T-helper 1 cell (primary cell): Measurements from ENCODE around the gene GOLIM4.
"Not testable (repeated sequence)": the region's sequence is repeated elsewhere in the genome, so short reads cannot be mapped to it uniquely, and the experiment has no call there.

Source experiments
- DNase-seq, 5 donors: peaks; one replicate each; pipeline ENCODE4 v3.0.0-alpha.2; 2012 to 2020
- total RNA-seq, 4 donors: gene quantifications; one replicate each; lab custom pipeline; 2026; lab: John Stamatoyannopoulos, UW

The GOLIM4 gene, protein sequence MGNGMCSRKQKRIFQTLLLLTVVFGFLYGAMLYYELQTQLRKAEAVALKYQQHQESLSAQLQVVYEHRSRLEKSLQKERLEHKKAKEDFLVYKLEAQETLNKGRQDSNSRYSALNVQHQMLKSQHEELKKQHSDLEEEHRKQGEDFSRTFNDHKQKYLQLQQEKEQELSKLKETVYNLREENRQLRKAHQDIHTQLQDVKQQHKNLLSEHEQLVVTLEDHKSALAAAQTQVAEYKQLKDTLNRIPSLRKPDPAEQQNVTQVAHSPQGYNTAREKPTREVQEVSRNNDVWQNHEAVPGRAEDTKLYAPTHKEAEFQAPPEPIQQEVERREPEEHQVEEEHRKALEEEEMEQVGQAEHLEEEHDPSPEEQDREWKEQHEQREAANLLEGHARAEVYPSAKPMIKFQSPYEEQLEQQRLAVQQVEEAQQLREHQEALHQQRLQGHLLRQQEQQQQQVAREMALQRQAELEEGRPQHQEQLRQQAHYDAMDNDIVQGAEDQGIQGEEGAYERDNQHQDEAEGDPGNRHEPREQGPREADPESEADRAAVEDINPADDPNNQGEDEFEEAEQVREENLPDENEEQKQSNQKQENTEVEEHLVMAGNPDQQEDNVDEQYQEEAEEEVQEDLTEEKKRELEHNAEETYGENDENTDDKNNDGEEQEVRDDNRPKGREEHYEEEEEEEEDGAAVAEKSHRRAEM
- total RNA-seq, result 0.08 to 0.91 (median 0.25) reads per million in 4 donors

- DNase-seq, result peak in 1 of 5 donors; percentile 70
Observed at GRCh38 chr3:168095611-168096209, at the start of gene GOLIM4. Gene GOLIM4, minus strand, starts transcription at chr3:168095924. Its CDS starts 639 bp downstream, at chr3:168095285.

- no peak for DNase-seq
Observed at GRCh38 chr3:168141405-168141998, 45.8 kb upstream of the GOLIM4 start.

- no peak for DNase-seq
Observed at GRCh38 chr3:168139947-168140346, 44.2 kb upstream of the GOLIM4 start.

GRCh38 chr3:168138421-168138820 lies 42.7 kb upstream of the GOLIM4 start:
- DNase-seq, result no peak

GRCh38 chr3:168134931-168135330 lies 39.2 kb upstream of the GOLIM4 start:
- no peak for DNase-seq

DNA sequence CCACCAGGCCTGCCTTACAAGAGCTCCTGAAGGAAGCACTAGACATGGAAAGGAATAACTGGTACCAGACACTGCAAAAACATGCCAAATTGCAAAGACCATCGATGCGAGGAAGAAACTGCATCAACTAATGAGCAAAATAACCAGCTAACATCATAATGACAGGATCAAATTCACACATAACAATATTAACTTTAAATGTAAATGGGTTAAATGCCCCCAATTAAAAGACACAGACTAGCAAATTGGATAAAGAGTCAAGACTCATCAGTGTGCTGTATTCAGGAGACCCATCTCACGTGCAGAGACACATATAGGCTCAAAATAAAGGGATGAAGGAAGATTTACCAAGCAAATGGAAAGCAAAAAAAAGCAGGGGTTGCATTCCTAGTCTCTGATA lies 34.5 kb upstream of the GOLIM4 start:
- not testable (repeated sequence) for DNase-seq

- DNase-seq, result not testable (repeated sequence)
Observed at GRCh38 chr3:168128463-168128862, 32.7 kb upstream of the GOLIM4 start.

- DNase-seq, result no peak
Observed at GRCh38 chr3:168127466-168127865, 31.7 kb upstream of the GOLIM4 start.

- DNase-seq, result no peak
Observed at GRCh38 chr3:168124791-168125190, 29.1 kb upstream of the GOLIM4 start.

DNA sequence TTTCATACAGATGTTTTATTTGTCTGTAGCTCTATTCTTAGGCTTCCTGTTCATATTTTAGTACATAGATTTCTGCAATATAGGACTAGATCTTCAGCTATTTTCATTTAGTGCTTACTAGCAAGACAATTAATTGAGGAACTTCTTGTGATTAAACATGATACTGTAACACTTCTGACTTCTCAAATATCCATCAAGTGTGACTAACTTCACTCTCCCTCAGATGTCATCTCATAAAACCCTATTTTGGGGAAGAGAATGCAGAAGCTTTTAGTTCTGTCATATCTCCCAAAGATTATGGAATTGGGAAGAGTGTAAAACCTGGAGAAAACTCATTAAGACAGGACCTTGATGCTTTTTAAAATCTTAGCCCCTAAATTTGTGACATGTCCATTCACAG lies 28.6 kb upstream of the GOLIM4 start:
- DNase-seq, result no peak

- no peak for DNase-seq
Observed at GRCh38 chr3:168123201-168124176, 27.8 kb upstream of the GOLIM4 start.

- no peak for DNase-seq
Observed at GRCh38 chr3:168121184-168122017, 25.7 kb upstream of the GOLIM4 start.

DNA sequence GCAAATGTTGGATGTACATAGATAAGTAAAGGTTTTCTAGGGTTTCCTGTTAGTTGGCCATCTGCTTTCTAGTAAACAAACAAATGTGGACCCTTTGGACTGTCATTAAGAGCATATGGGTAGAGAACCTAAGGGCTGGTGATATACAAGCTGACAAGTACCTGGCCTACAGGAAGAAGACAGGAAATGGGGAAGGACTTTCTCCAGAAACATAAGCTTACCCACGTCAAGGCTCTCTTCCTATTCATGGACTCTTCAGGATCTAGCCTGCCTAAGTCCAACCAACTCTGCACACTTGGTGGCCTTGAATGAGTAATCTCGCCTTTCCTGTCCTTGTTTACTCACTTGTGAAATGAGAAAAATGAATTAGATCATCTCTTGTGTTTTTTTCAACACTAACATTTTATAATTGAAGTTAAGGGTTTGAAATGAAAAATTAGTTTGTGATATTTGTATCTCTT lies 22.2 kb upstream of the GOLIM4 start:
- DNase-seq, result no peak

- DNase-seq, result no peak
Observed at GRCh38 chr3:168117059-168117458, 21.3 kb upstream of the GOLIM4 start.

- no peak for DNase-seq
Observed at GRCh38 chr3:168116279-168116678, 20.6 kb upstream of the GOLIM4 start.

DNA sequence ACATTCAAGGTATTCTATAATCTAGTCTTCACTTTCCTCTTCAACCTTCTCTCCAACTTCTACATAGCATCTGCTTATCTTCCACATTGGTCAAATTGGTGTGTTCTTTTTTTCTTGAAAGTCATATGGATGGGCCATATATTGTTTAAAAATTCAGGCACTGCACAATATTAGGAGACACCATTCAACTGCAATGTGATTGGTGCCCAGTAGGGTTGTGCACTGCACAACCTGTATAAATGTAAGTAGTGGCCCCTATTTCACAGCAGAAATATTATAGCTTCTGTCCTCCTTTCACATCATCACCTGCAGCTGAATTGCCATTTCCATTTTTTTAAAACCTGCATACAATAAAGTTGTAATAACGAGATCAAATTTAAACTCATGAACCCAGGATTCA lies 18.1 kb upstream of the GOLIM4 start:
- DNase-seq, result no peak

GRCh38 chr3:168112894-168113293 lies 17.2 kb upstream of the GOLIM4 start:
- DNase-seq, result no peak

- no peak for DNase-seq
Observed at GRCh38 chr3:168104361-168104760, 8.6 kb upstream of the GOLIM4 start.

- DNase-seq, result no peak
Observed at GRCh38 chr3:168102735-168103410, 7.1 kb upstream of the GOLIM4 start.

- no peak for DNase-seq
Observed at GRCh38 chr3:168100777-168101492, 5.2 kb upstream of the GOLIM4 start.
